Prostate gland (tissue), 2 donors: ENCODE results near the gene ZNFX1. TPM values are rescaled to one million over a fixed set of nuclear protein-coding genes. Genes with fewer than 3 reads are reported as not detected.

Experiments
- DNase-seq: peaks from one replicate; pipeline ENCODE4 v3.0.0-alpha.2; 2019; ENCODE audit warnings: low spot score
- H3K27ac ChIP-seq, 2 donors: fragments of 200-600 bp; sonication (generic); 2 replicates each; pipeline ENCODE4 v1.5.1; 2017 to 2019
- H3K27me3 ChIP-seq: fragments of 200-600 bp; sonication (generic); replicated peaks from 2 replicates; pipeline ENCODE4 v1.5.1; 2019; ENCODE audit not compliant: insufficient read depth
- H3K36me3 ChIP-seq, 2 donors: fragments of 200-600 bp; sonication (generic); 1 replicate in 1 of 2; 2 replicates in 1 of 2; pipeline versions ENCODE4 v1.5.1 to v1.8.1; 2017 to 2019
- H3K4me1 ChIP-seq: fragments of 200-600 bp; sonication (generic); replicated peaks from 2 replicates; pipeline ENCODE4 v1.5.1; 2019
- H3K4me3 ChIP-seq, 2 donors: fragments of 200-600 bp; sonication (generic); 2 replicates each; pipeline ENCODE4 v1.5.1; 2017 to 2019
- H3K9me3 ChIP-seq: fragments of 200-600 bp; sonication (generic); 2 replicates; pipeline ENCODE4 v1.5.1; 2017
- CTCF ChIP-seq, 4 experiments: fragments of 200-600 bp in 2 of 4; fragments of 450-650 bp in 2 of 4; sonication (generic) in 2 of 4; IDR thresholded peaks; 1 replicate in 3 of 4; 2 replicates in 1 of 4; pipeline ENCODE4 v1.5.1; 2016 to 2019; ENCODE audit warnings: antibody characterized with exemption in 4 of 4, mild to moderate bottlenecking in 2 of 4, moderate library complexity in 2 of 4
- POLR2A ChIP-seq: fragments of 450-650 bp; IDR thresholded peaks from one replicate; pipeline ENCODE4 v1.6.1; 2016; ENCODE audit warnings: antibody characterized with exemption, mild to moderate bottlenecking
- POLR2AphosphoS5 ChIP-seq: sonication (generic); formaldehyde crosslinking; IDR thresholded peaks from one replicate; pipeline ENCODE4 v1.6.1; 2017; ENCODE audit warnings: antibody characterized with exemption
- WGBS: methylation state at CpG from one replicate; pipeline ENCODE4 v1.1.5; 2018; 5-methylcytosine and 5-hydroxymethylcytosine counted together
- intact Hi-C: fragments of 100-400 bp; cut with DNase I; formaldehyde crosslinking; loops from one replicate; pipeline ENCODE4 v1.14.2; 2022
- total RNA-seq, 2 donors: library from RNA; depleted of rRNA; stranded (reverse); fragments of >200 nt; gene quantifications; one replicate each; pipeline ENCODE4 v1.1.0, GENCODE V29; 2016

The ZNFX1 gene
- total RNA-seq, 2 donors from 2014 or later = 25.6 to 32.7 TPM

- peak overlapping the region in 1 of 2 donors; percentile 12 for H3K27ac ChIP-seq
- intact Hi-C loops = no loop called here
- no peak overlapping the region for H3K4me3 ChIP-seq
- no peak for DNase-seq
- H3K27me3 ChIP-seq = no peaks in the 10 kb centered on the region
- 64% methylated on average over 1 of the region's 1 CpG for WGBS
- no peaks in the 10 kb centered on the region for H3K36me3 ChIP-seq
- H3K9me3 ChIP-seq = no peaks in the 10 kb centered on the region
- TF ChIP-seq CTCF (IDR thresholded peaks at IDR 0.05) = no peak
- TF ChIP-seq POLR2AphosphoS5 = no peak
- no peak for TF ChIP-seq POLR2A
- H3K4me1 ChIP-seq = no peaks in the 10 kb centered on the region
Observed at GRCh38 chr20:49210757-49211110, 67.1 kb downstream of the ZNFX1 start.

- Histone ChIP-seq H3K4me3 (no peak overlapping the region), H3K27me3 (no peaks in the 10 kb centered on the region), H3K9me3 (no peaks in the 10 kb centered on the region), H3K27ac (no peak overlapping the region), H3K4me1 (no peaks in the 10 kb centered on the region), H3K36me3 (no peaks in the 10 kb centered on the region)
- TF ChIP-seq POLR2A (no peak), POLR2AphosphoS5 (peak; percentile 62)
- intact Hi-C loops = no loop called here
- WGBS = 75% methylated on average over 1 of the region's 1 CpG
- no peak for DNase-seq
Observed at GRCh38 chr20:49210101-49210756, 67.6 kb downstream of the ZNFX1 start.

- H3K27me3 ChIP-seq = no peaks in the 10 kb centered on the region
- intact Hi-C loops = no loop called here
- H3K4me3 ChIP-seq = no peak overlapping the region
- no peak for DNase-seq
- no peaks in the 10 kb centered on the region for H3K9me3 ChIP-seq
- WGBS = 93% methylated on average over 6 of the region's 6 CpGs
- no peaks in the 10 kb centered on the region for H3K36me3 ChIP-seq
- no peaks in the 10 kb centered on the region for H3K4me1 ChIP-seq
- TF ChIP-seq POLR2A = no peak
- TF ChIP-seq POLR2AphosphoS5 = no peak
- no peak for TF ChIP-seq CTCF (IDR thresholded peaks at IDR 0.05)
- H3K27ac ChIP-seq = no peak overlapping the region
Observed at GRCh38 chr20:49207076-49207475, 70.8 kb downstream of the ZNFX1 start.

- Histone ChIP-seq H3K27me3 (no peaks in the 10 kb centered on the region), H3K27ac (no peak overlapping the region), H3K36me3 (no peaks in the 10 kb centered on the region), H3K9me3 (no peaks in the 10 kb centered on the region), H3K4me3 (no peak overlapping the region), H3K4me1 (no peaks in the 10 kb centered on the region)
- intact Hi-C loops = no loop called here
- no peak for DNase-seq
- WGBS = 74% methylated on average over 9 of the region's 9 CpGs
- no peak for TF ChIP-seq POLR2AphosphoS5
- TF ChIP-seq CTCF (IDR thresholded peaks at IDR 0.05) = no peak
- no peak for TF ChIP-seq POLR2A
Observed at GRCh38 chr20:49203746-49204145, 74.1 kb downstream of the ZNFX1 start.

GRCh38 chr20:49203011-49203410 is 74.8 kb downstream of the ZNFX1 start:
- no peak for DNase-seq
- no peaks in the 10 kb centered on the region for H3K36me3 ChIP-seq
- no peaks in the 10 kb centered on the region for H3K27me3 ChIP-seq
- no peaks in the 10 kb centered on the region for H3K4me1 ChIP-seq
- 88% methylated on average over 7 of the region's 7 CpGs for WGBS
- intact Hi-C loops = no loop called here
- no peak overlapping the region for H3K27ac ChIP-seq
- H3K9me3 ChIP-seq = no peaks in the 10 kb centered on the region
- TF ChIP-seq POLR2A = no peak
- TF ChIP-seq CTCF (IDR thresholded peaks at IDR 0.05) = no peak
- TF ChIP-seq POLR2AphosphoS5 = no peak
- no peak overlapping the region for H3K4me3 ChIP-seq
